GM18951 (cell line): ENCODE results near the gene MTG1.

Experiments used
- POLR2A ChIP-seq: IDR thresholded peaks from 4 replicates; pipeline ENCODE4 v1.6.1; 2011; ENCODE audit warnings: mild to moderate bottlenecking; ENCODE audit not compliant: insufficient read length, insufficient read depth; ENCODE audit errors: extremely low read depth
- in situ Hi-C: fragments of 300-500 bp; cut with MboI; formaldehyde crosslinking; loops from one replicate; pipeline ENCODE4 v1.12.0; 2022; ENCODE audit warnings: low sequenced_read_pairs, mixed read lengths, inconsistent platforms; ENCODE audit not compliant: unreplicated experiment

The MTG1 gene, protein sequence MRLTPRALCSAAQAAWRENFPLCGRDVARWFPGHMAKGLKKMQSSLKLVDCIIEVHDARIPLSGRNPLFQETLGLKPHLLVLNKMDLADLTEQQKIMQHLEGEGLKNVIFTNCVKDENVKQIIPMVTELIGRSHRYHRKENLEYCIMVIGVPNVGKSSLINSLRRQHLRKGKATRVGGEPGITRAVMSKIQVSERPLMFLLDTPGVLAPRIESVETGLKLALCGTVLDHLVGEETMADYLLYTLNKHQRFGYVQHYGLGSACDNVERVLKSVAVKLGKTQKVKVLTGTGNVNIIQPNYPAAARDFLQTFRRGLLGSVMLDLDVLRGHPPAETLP

DNA sequence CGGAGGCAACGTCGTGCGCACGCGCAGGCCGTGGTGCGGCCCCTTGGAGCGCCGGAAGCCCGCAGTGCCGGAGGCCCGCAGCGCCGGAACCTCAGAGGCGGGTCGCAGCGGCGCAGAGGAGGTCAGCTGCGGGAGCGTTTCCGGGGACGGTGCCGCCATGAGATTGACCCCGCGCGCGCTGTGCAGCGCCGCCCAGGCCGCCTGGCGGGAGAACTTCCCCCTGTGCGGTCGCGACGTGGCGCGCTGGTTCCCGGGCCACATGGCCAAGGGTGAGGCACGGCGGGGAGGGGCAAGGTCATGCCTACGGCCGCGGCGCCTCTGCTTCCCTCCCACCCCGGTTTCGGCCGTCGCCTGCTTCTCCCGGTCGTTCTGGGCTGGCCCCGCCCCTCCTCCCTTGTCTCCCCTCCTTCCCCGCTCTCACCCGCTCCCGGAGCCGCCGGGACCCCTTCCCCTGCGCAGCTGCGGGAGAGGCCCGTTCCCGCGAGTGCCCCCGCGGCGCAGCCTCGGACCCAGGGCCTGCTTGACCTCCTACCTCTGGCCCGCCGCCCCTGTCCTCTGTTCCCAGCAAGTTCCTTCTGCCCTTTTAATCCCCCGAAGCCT is at the start of gene MTG1:
TSS of gene MTG1 (plus strand) at position 94 of the 600 bp plus-strand sequence. CDS start at position 158, 64 bp downstream.
- peak; percentile 92 for TF ChIP-seq POLR2A
- in situ Hi-C loops = no loop called here

DNA sequence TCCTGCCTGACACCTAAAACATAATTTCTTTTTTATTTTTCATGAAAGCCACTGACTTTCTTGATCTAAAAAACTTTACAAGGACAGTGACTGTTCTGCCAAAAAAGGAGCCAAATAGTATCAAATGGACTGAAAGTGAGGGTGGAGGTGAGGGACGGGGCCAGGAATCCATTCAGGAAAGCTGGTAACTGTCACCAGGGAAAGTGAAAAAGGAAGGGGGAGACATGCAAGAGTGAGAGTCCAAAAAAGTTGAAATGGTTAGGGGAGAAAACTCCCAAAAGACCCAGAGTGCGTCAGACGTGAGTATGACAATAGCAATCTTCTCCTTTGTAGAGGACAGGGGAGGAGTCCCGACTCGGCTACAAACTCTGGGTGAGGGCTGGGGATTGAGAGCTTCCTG is 49.7 kb upstream of the MTG1 start:
- in situ Hi-C loops = no loop called here
- no peak for TF ChIP-seq POLR2A

DNA sequence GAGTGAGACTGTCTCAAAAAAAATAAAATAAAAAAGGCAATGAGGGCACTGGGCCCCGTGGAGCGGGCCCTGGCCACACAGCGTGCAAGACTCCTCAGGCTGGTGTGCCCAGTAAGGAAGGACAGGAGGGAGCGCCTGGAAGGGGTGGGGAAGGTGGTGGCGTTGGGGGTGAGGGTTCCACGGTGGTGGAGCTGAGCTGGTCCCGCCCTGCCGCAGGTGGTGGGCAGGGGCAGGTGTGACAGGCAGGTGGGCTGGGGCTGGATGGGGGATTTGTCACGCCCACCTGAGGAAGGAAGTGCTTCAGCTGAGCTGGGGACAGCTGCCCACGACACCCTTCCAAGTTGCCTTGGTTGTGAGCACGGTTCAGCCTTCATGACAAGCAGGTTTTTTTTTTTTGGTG is 47.5 kb upstream of the MTG1 start:
- in situ Hi-C loops = no loop called here
- TF ChIP-seq POLR2A = no peak

DNA sequence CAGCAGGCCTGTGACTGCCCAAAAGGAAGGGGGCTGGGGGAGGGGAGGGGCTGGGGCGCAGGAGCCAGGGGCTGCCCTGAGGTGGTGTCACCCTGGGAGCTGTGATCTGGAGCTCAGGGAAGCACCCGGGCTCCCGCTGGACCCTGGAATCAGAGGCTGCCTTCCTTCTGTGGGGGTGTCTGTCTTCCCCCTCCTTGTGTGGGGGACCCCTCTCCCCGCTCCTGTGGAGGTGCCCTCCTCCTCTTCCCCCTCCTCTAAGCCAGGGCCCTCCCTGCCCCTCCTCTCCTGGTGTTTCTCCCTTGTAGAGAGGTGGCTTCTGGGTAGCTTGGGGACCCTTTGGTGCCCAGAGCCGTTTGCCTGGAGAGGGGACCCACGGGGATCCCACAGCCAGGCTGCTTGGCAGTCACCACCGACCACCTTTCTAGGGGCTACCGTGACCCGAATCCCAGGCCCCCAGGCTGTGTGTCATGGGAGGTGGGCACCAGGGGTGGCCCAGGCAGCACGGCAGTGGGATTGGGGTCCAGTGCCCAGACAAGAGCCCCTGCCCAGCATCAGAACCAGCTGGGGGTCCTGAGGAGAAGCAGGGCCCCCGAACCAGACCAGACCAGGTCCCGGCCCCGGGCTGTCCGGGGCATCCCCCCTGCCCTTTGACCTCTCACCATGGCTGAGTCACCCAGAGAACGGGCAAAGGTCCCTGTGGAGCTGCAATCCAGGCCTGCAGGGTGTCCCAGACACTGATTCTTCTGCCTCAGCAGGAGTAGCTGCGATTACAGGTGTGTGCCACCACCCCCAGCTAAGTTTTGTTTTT is 46.0 kb upstream of the MTG1 start:
- no peak for TF ChIP-seq POLR2A
- in situ Hi-C loops = no loop called here

DNA sequence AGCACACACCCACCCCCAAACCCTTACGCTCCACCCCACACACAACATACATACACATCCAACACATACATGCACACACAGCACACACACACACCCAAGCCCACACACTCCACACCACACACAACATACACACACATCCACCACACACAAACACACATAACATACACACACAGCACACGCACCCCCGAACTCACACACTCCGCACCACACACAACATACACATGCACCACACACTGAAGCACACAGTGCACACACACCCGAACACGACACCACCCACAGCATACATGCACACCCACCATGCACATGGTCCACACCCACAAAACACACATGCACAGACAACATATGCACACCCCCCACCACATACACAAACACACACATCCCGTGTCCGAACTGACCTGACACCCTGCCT is 44.8 kb upstream of the MTG1 start:
- in situ Hi-C loops = no loop called here
- TF ChIP-seq POLR2A = no peak

DNA sequence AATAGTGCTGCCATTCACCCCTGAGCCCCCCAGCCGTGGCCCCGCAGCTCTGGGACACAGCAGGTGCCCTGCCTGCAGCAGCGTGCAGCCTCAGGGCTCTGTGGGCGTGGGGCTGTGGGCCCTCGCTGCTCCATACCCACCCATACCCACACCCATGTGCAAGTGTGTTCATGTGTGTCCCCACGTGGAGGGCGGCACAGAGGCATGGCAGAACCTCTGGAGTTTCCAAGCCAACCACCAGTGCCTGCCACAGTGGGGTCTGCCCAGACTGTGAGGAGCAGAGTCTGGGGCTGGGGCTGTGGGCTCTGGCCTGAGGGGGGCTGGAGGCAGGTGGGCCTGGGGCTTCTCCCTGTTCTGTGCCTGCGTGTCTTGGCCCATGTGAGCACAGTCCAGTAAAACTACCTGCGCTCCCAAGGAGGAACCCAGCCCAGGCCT is 44.4 kb upstream of the MTG1 start:
- no peak for TF ChIP-seq POLR2A
- in situ Hi-C loops = no loop called here

DNA sequence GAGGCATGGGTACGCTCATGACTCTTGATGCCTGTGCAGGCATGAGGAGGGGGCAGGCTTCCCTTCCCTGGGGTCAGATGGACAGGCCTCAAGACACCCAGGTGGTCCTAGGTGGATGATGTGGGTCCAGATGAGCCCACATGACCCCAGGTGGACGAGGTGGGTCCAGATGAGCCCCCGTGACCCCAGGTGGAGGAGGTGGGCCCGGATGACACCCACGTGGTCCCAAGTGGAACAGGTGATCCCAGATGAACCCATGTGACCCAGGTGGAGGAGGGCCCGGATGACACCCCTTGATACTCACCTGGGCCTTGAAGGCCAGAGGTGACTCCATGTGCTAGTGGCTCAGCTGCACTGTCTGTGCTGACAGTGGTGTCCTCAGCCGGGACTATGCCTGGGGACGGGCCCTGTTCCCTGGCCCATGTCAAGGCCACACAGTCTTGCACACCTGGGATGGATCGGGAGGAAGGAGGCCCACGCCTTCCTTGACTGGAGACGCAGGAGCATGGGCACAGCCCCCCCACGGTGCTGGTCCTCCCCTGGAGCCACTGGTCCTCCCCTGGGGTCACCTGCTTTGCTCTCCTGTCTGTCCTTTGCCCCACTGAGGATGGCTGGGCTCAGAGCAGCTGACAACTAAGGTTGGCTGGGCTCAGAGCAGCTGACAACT is 43.5 kb upstream of the MTG1 start:
- in situ Hi-C loops = no loop called here
- TF ChIP-seq POLR2A = no peak

DNA sequence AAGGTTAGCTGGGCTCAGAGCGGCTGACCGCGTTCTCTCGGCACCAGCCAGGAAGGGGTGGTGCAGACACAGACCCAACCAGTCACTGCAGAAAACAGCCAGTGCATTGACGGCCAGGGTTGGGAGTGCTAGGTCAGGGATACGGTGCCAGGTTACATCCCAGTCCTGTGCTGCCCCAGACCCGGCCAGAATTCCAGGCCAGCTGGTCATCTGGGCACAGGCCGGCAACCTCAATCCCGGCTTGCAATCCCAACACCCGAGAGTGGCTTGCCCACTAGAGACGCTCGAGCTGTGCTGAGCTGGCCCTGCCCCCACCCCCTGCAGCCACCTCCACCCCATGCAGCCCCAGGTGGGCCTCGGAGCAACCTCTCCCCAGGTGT is 43.0 kb upstream of the MTG1 start:
- in situ Hi-C loops = no loop called here

DNA sequence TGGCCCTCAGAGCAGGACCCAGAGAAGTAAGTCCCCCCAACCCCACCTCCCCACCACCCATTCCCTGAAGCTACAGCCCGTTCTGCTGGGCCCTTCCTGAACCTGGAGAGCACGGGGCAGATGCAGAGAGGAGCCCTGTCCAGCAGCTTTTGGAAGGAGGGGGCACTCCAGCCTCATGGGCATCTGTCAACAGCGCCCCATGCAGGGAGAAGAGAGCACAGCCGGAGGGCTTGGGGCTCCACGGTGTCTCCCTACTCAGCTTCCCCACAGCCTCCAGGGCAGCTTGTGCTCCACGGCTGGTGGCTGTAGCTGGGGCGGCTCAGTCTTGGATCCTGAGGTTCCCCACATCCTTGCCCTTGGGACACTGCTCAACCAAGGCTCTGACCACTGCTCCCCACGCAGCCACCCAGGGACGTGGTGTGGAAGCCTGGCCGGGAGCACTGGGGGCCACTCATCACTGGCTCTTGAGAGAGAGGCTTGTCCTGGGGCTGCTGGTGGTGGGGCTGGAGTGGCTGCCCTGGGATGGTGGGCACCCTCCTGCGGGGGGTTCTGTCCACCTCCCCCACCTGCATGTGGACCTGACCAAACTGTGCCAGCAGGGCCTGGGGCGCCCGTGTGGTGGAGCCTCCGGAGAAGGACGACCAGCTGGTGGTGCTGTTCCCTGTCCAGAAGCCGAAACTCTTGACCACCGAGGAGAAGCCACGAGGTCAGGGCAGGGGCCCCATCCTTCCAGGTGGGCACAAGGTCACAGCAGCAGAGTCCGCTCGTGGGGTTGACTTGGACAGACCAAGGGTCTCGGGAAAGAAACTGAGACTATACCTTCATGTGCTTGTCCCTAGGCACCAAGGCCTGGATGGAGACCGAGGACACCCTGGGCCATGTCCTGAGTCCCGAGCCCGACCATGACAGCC is 42.3 kb upstream of the MTG1 start:
- TF ChIP-seq POLR2A = no peak
- in situ Hi-C loops = no loop called here

More for the DNA sequence above, 43.0 kb upstream of the MTG1 start:
- TF ChIP-seq POLR2A = no peak

DNA sequence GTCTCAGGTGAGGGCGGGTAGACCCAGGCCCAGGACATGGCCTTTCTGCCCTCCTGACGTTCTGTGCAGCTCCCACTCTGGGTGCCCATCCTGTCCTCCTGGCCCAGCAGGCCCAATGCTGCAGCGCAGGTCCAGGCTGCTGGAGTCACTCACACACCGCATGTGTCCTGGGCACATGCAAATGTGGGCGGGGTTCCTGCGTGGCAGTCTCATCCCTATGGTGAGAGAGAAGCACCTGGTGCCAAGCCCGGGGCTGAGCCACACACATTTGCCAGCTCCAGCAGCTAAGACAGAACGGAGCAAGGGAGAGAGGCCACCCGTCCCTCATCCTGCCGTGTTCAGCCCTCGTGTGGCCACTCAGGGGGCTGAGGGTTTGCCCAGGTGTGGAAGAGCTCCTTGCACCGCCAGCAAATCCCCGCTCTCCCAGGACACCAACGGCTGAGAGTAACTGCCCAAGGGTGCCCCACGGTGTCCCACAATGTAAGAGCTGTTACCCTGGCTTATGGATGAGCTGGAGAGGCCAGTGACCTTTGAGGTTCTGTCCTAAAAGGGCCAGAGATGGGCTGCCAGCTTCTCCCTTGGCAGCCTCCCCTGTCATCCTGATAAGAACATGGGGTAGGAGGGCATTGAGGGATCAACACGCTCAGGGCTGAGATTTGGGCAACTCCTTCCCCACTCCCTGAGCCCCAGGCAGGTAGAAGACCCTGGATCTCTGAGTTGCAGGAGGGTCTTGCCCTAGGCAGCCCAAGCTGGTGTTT is 40.6 kb upstream of the MTG1 start:
- in situ Hi-C loops = no loop called here
- peak; percentile 5 for TF ChIP-seq POLR2A

DNA sequence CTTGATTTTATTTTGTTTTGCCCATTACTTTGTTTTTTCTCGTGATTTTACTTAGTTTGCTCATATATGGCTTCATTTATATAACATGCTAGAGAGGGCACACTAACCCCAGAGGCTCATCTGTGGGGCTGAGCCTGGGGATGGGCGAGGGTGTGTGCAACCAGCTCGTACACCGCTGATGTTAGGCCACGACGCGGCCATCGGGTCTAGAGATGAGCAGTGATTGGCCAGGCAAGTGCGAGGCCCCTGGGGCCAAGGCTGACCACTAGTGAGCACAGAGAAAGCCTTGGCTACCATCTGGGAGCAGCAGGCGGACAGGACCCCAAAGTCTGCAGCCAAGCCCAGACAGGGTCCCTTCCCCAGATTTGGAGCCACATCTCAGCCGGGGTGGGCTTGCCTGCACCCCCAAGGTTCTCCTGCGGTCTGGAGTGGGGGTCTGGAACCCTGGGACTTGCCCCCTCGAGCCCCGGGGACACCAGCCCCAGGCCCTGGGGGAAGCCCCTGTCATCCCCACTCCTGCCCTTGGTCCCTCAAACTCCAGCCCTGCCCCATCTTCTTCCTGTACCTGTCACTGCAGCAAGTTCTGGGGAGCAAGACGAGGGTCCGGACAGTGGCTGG is 39.9 kb upstream of the MTG1 start:
- TF ChIP-seq POLR2A = no peak
- in situ Hi-C loops = no loop called here
